Trophoblast cell (in vitro differentiated cells and primary cell): ENCODE measurements around the gene RANGAP1.
A peak's percentile ranks its signal among the peaks of the same experiment; 100 is the strongest.

Experiments
- DNase-seq, 2 donors: peaks; one replicate each; pipeline ENCODE4 v3.0.0-alpha.2; 2016
- H2AFZ ChIP-seq: 2 replicates; pipeline ENCODE4 v1.6.1; 2013; ENCODE audit warnings: low read length, moderate library complexity, mild to moderate bottlenecking; ENCODE audit not compliant: insufficient read depth, poor library complexity
- H2AK5ac ChIP-seq: 2 replicates; pipeline ENCODE4 v1.6.1; 2013; ENCODE audit warnings: mild to moderate bottlenecking, low read length
- H2BK120ac ChIP-seq: 2 replicates; pipeline ENCODE4 v1.6.1; 2013; ENCODE audit warnings: low read length, mild to moderate bottlenecking, moderate library complexity; ENCODE audit not compliant: insufficient read depth, poor library complexity
- H2BK12ac ChIP-seq: 2 replicates; pipeline ENCODE4 v1.6.1; 2013; ENCODE audit warnings: mild to moderate bottlenecking, low read length, moderate library complexity
- H2BK5ac ChIP-seq: 2 replicates; pipeline ENCODE4 v1.6.1; 2013; ENCODE audit warnings: low read length, low read depth, moderate library complexity, mild to moderate bottlenecking; ENCODE audit not compliant: poor library complexity
- H3K14ac ChIP-seq: 2 replicates; pipeline ENCODE4 v1.6.1; 2013; ENCODE audit warnings: mild to moderate bottlenecking, low read length
- H3K18ac ChIP-seq: 2 replicates; pipeline ENCODE4 v1.6.1; 2013; ENCODE audit warnings: mild to moderate bottlenecking, low read length
- H3K23ac ChIP-seq: 2 replicates; pipeline ENCODE4 v1.6.1; 2013; ENCODE audit warnings: low read length
- H3K27ac ChIP-seq: 2 replicates; pipeline ENCODE4 v1.5.1; 2013; ENCODE audit warnings: low read depth, mild to moderate bottlenecking, inconsistent platforms, low read length, moderate library complexity
- H3K27me3 ChIP-seq: 2 replicates; pipeline ENCODE4 v1.6.1; 2013; ENCODE audit warnings: inconsistent platforms, mild to moderate bottlenecking, low read length, moderate library complexity; ENCODE audit not compliant: insufficient read depth
- H3K36me3 ChIP-seq, 2 experiments: 1 replicate in 1 of 2; 2 replicates in 1 of 2; pipeline ENCODE4 v1.6.1; 2013; ENCODE audit warnings: low read length in 2 of 2, mild to moderate bottlenecking in 2 of 2, moderate library complexity in 1 of 2; ENCODE audit not compliant: insufficient read depth in 2 of 2, control insufficient read depth in 1 of 2
- H3K4ac ChIP-seq: 2 replicates; pipeline ENCODE4 v1.6.1; 2013; ENCODE audit warnings: low read depth, mild to moderate bottlenecking, low read length, moderate library complexity
- H3K4me1 ChIP-seq, 2 experiments: 1 replicate in 1 of 2; 2 replicates in 1 of 2; pipeline ENCODE4 v1.6.1; 2013; ENCODE audit warnings: low read length in 2 of 2, mild to moderate bottlenecking in 2 of 2, moderate library complexity in 1 of 2; ENCODE audit not compliant: insufficient read depth in 2 of 2, control insufficient read depth in 1 of 2
- H3K4me2 ChIP-seq: 2 replicates; pipeline ENCODE4 v1.6.1; 2013; ENCODE audit warnings: inconsistent platforms, mild to moderate bottlenecking, low read length, moderate library complexity
- H3K4me3 ChIP-seq: 2 replicates; pipeline ENCODE4 v1.5.1; 2013; ENCODE audit warnings: mild to moderate bottlenecking, low read depth, low read length, inconsistent platforms
- H3K79me1 ChIP-seq: one replicate; pipeline ENCODE4 v1.6.1; 2013; ENCODE audit warnings: low read length
- H3K79me2 ChIP-seq: 2 replicates; pipeline ENCODE4 v1.6.1; 2013; ENCODE audit warnings: low read length, mild to moderate bottlenecking; ENCODE audit not compliant: control insufficient read depth, insufficient read depth, poor library complexity
- H3K9ac ChIP-seq: 2 replicates; pipeline ENCODE4 v1.6.1; 2013; ENCODE audit warnings: mild to moderate bottlenecking, low read length
- H3K9me3 ChIP-seq: 2 replicates; pipeline ENCODE4 v1.6.1; 2013; ENCODE audit warnings: low read depth, mild to moderate bottlenecking, control low read depth, inconsistent platforms, low read length; ENCODE audit not compliant: insufficient read depth
- H4K12ac ChIP-seq: 2 replicates; pipeline ENCODE4 v1.6.1; 2013; ENCODE audit warnings: low read depth, mild to moderate bottlenecking, low read length, moderate library complexity
- H4K8ac ChIP-seq: 2 replicates; pipeline ENCODE4 v1.6.1; 2013; ENCODE audit warnings: low read depth, mild to moderate bottlenecking, low read length, moderate library complexity
- H4K91ac ChIP-seq: one replicate; pipeline ENCODE4 v1.6.1; 2013; ENCODE audit warnings: low read depth, mild to moderate bottlenecking, low read length, moderate library complexity
- WGBS: extraction: QIAGEN DNeasy Blood & Tissue Kit; methylation state at CpG from one replicate; pipeline ENCODE4 v1.1.7; 2013; ENCODE audit warnings: missing lambda C conversion rate; ENCODE audit not compliant: insufficient read length, insufficient coverage; ENCODE audit errors: extremely low coverage; 5-methylcytosine and 5-hydroxymethylcytosine counted together

Gene RANGAP1

DNA sequence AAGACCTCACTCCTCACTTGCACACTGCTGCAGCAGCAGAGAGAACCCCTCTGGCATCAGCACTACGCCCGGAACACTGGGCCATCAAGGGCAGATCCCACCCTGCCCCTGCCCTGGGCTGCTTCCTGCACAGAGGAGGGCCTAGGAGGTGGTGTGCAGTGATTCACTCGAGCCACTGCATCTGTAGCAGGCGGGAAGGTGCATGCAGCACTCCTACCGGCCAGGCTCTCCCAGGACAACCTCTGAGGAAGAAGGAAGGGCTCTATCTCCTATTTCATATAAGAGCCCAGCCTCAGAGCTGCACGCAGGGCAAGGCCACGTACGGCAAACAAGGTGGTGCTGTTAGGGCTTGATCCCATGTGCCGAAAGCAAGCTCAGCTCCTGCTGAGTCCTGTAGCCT, 14.2 kb downstream of the RANGAP1 start:
- H3K23ac ChIP-seq, result no peak overlapping the region
- H4K12ac ChIP-seq, result no peak overlapping the region
- no peak overlapping the region for H2BK5ac ChIP-seq
- no peaks in the 10 kb centered on the region for H3K4me1 ChIP-seq
- H2BK120ac ChIP-seq, result no peak overlapping the region
- no peak overlapping the region for H4K91ac ChIP-seq
- H2AFZ ChIP-seq, result no peak overlapping the region
- H2BK12ac ChIP-seq, result no peak overlapping the region
- DNase-seq, result peak; percentile 30 to 61
- no peak overlapping the region for H3K4me3 ChIP-seq
- H3K36me3 ChIP-seq, result peaks cover 76 to 83% of the 10 kb centered on the region in 2 experiments
- no peak overlapping the region for H3K4ac ChIP-seq
- no peak overlapping the region for H3K18ac ChIP-seq
- no peaks in the 10 kb centered on the region for H3K9me3 ChIP-seq
- no peaks in the 10 kb centered on the region for H3K79me2 ChIP-seq
- no peaks in the 10 kb centered on the region for H3K27me3 ChIP-seq
- WGBS, result no CpG with 5 or more reads among the region's 9 CpGs
- no peak overlapping the region for H3K14ac ChIP-seq
- no peak overlapping the region for H3K9ac ChIP-seq
- H4K8ac ChIP-seq, result no peak overlapping the region
- no peaks in the 10 kb centered on the region for H3K79me1 ChIP-seq
- H2AK5ac ChIP-seq, result no peak overlapping the region
- no peak overlapping the region for H3K4me2 ChIP-seq
- H3K27ac ChIP-seq, result no peak overlapping the region

GRCh38 chr22:41267958-41268357, 18.0 kb downstream of the RANGAP1 start:
- H3K9ac ChIP-seq, result no peak overlapping the region
- no peaks in the 10 kb centered on the region for H3K9me3 ChIP-seq
- no peak overlapping the region for H3K4me3 ChIP-seq
- H3K18ac ChIP-seq, result no peak overlapping the region
- H3K4me2 ChIP-seq, result no peak overlapping the region
- no peak overlapping the region for H3K23ac ChIP-seq
- WGBS, result no CpG with 5 or more reads among the region's 16 CpGs
- no peak overlapping the region for H2BK120ac ChIP-seq
- H2BK5ac ChIP-seq, result no peak overlapping the region
- no peak overlapping the region for H3K27ac ChIP-seq
- DNase-seq, result no peak
- no peaks in the 10 kb centered on the region for H3K27me3 ChIP-seq
- H2AFZ ChIP-seq, result no peak overlapping the region
- H3K4me1 ChIP-seq, result no peaks in the 10 kb centered on the region
- peaks cover 77 to 84% of the 10 kb centered on the region in 2 experiments for H3K36me3 ChIP-seq
- no peak overlapping the region for H4K8ac ChIP-seq
- no peak overlapping the region for H4K91ac ChIP-seq
- H3K14ac ChIP-seq, result no peak overlapping the region
- no peak overlapping the region for H3K4ac ChIP-seq
- no peak overlapping the region for H4K12ac ChIP-seq
- H3K79me1 ChIP-seq, result peaks cover 2% of the 10 kb centered on the region
- H2BK12ac ChIP-seq, result no peak overlapping the region
- no peaks in the 10 kb centered on the region for H3K79me2 ChIP-seq
- H2AK5ac ChIP-seq, result no peak overlapping the region

- Histone ChIP-seq H4K8ac (no peak overlapping the region), H2AFZ (no peak overlapping the region), H3K23ac (no peak overlapping the region), H3K27ac (no peak overlapping the region), H3K4me1 (no peaks in the 10 kb centered on the region), H3K79me2 (no peaks in the 10 kb centered on the region), H4K12ac (no peak overlapping the region), H3K4me2 (no peak overlapping the region), H3K9ac (peak overlapping the region; percentile 37), H4K91ac (no peak overlapping the region), H3K4me3 (no peak overlapping the region), H2BK120ac (no peak overlapping the region), H3K18ac (peak overlapping the region; percentile 57), H3K4ac (no peak overlapping the region), H2BK12ac (no peak overlapping the region), H3K36me3 (peaks cover 85 to 87% of the 10 kb centered on the region in 2 experiments), H2AK5ac (no peak overlapping the region), H2BK5ac (no peak overlapping the region), H3K79me1 (peaks cover 2% of the 10 kb centered on the region), H3K14ac (no peak overlapping the region), H3K27me3 (no peaks in the 10 kb centered on the region), H3K9me3 (peaks cover 3% of the 10 kb centered on the region)
- no CpG with 5 or more reads among the region's 15 CpGs for WGBS
- peak; percentile 59 to 87 for DNase-seq
Observed at GRCh38 chr22:41264408-41264941, 21.5 kb downstream of the RANGAP1 start.

DNA sequence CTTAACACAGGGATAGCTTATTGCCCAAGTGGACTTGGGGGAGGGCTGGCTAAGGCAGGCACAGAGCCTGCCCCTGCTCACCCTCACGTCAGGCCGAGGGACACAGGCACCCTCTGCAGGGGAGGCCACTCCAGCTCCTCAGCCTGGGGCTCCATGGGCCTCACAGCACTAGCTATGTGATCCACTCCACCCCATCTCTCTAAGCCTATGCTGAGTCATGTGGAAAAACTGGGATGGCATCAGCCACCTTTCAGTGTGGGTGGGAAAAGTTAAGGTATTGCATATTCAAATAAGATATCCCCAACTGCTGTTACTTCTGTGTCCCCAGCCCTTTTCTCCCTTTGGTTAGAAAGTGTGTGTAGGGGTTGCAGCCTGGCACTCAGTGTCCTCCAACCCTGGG, 22.3 kb downstream of the RANGAP1 start:
- H3K4me3 ChIP-seq, result no peak overlapping the region
- no peak overlapping the region for H3K18ac ChIP-seq
- DNase-seq, result no peak
- no peak overlapping the region for H2AFZ ChIP-seq
- no peak overlapping the region for H2AK5ac ChIP-seq
- H2BK120ac ChIP-seq, result no peak overlapping the region
- no peak overlapping the region for H3K4me2 ChIP-seq
- no peak overlapping the region for H2BK5ac ChIP-seq
- H3K4ac ChIP-seq, result no peak overlapping the region
- no peak overlapping the region for H2BK12ac ChIP-seq
- no peaks in the 10 kb centered on the region for H3K79me2 ChIP-seq
- H3K23ac ChIP-seq, result no peak overlapping the region
- H4K91ac ChIP-seq, result no peak overlapping the region
- H3K9ac ChIP-seq, result no peak overlapping the region
- peaks cover 87 to 88% of the 10 kb centered on the region in 2 experiments for H3K36me3 ChIP-seq
- WGBS, result no CpG with 5 or more reads among the region's 2 CpGs
- peaks cover 2% of the 10 kb centered on the region for H3K79me1 ChIP-seq
- H3K14ac ChIP-seq, result no peak overlapping the region
- no peaks in the 10 kb centered on the region for H3K4me1 ChIP-seq
- no peaks in the 10 kb centered on the region for H3K27me3 ChIP-seq
- no peak overlapping the region for H4K12ac ChIP-seq
- peaks cover 3% of the 10 kb centered on the region for H3K9me3 ChIP-seq
- no peak overlapping the region for H3K27ac ChIP-seq
- no peak overlapping the region for H4K8ac ChIP-seq
